K562 (cell line): ENCODE data around the gene S100A3. TPM values are rescaled to one million over a fixed set of nuclear protein-coding genes. Genes with fewer than 3 reads are reported as not detected.
A peak's percentile ranks its signal among the peaks of the same experiment; 100 is the strongest.

ENCODE experiments used
- BCLAF1 ChIP-seq, 2 experiments: fragments of 450-650 bp in 1 of 2; IDR thresholded peaks; 2 replicates each; pipeline ENCODE4 v1.6.1; 2011 to 2017; ENCODE audit warnings: low read depth in 2 of 2, antibody characterized with exemption in 1 of 2, borderline replicate concordance in 1 of 2, low read length in 1 of 2, mild to moderate bottlenecking in 1 of 2, mixed read lengths in 1 of 2; ENCODE audit not compliant: control insufficient read depth in 1 of 2
- CHD1 ChIP-seq: fragments of 200-600 bp; sonication (generic); IDR thresholded peaks from one replicate; pipeline ENCODE4 v1.6.1; 2012; ENCODE audit warnings: mild to moderate bottlenecking, moderate library complexity, low read length, inconsistent platforms
- CTCFL ChIP-seq: IDR thresholded peaks from 2 replicates; pipeline ENCODE4 v1.6.1; 2011; ENCODE audit warnings: borderline replicate concordance, low read depth, mild to moderate bottlenecking, moderate library complexity, low read length; ENCODE audit not compliant: insufficient read depth, poor library complexity, severe bottlenecking
- EWSR1 ChIP-seq: fragments of 450-650 bp; IDR thresholded peaks from 2 replicates; pipeline ENCODE4 v1.6.1; 2018; ENCODE audit warnings: borderline replicate concordance, mild to moderate bottlenecking, low read depth, moderate library complexity; ENCODE audit not compliant: partially characterized antibody
- GATA2 ChIP-seq: sonication (generic); formaldehyde crosslinking; IDR thresholded peaks from 2 replicates; pipeline ENCODE4 v1.4.0; 2020; ENCODE audit warnings: mild to moderate bottlenecking, missing genetic modification reagents
- HMG20B ChIP-seq: fragments of 250-450 bp; sonication (Bioruptor Pico); IDR thresholded peaks from 2 replicates; pipeline ENCODE4 v1.5.0; 2021; ENCODE audit warnings: mild to moderate bottlenecking
- MCM5 ChIP-seq: fragments of 450-650 bp; IDR thresholded peaks from 2 replicates; pipeline ENCODE4 v1.6.1; 2016; ENCODE audit warnings: low read depth
- NEUROD1 ChIP-seq: fragments of 150-350 bp; IDR thresholded peaks from 2 replicates; pipeline ENCODE4 v1.6.1; 2014; ENCODE audit warnings: borderline replicate concordance, low read length, low read depth; ENCODE audit not compliant: partially characterized antibody
- PBX2 ChIP-seq, 2 experiments: IDR thresholded peaks in 1 of 2; conservative IDR thresholded peaks in 1 of 2; 2 replicates each; pipeline ENCODE4 v1.6.1; 2016; ENCODE audit warnings: low read depth in 2 of 2, mild to moderate bottlenecking in 1 of 2, missing compliant biosample characterization in 1 of 2, missing genetic modification characterization in 1 of 2, moderate library complexity in 1 of 2
- PPARD ChIP-seq: fragments of 250-450 bp; sonication (Bioruptor Pico); IDR thresholded peaks from 2 replicates; pipeline ENCODE4 v1.8.0; 2022; ENCODE audit warnings: inconsistent platforms, mild to moderate bottlenecking, moderate library complexity
- SIN3B ChIP-seq: fragments of 450-650 bp; IDR thresholded peaks from 2 replicates; pipeline ENCODE4 v1.6.1; 2017; ENCODE audit warnings: low read depth, mild to moderate bottlenecking, moderate library complexity
- ZBTB1 ChIP-seq: sonication (generic); formaldehyde crosslinking; IDR thresholded peaks from 2 replicates; pipeline ENCODE4 v1.8.1; 2023; ENCODE audit warnings: missing genetic modification reagents, low read depth, mild to moderate bottlenecking, borderline replicate concordance
- ZBTB5 ChIP-seq: fragments of 450-650 bp; IDR thresholded peaks from 2 replicates; pipeline ENCODE4 v1.6.1; 2017; ENCODE audit warnings: antibody characterized with exemption
- ZNF589 ChIP-seq: fragments of 200-800 bp; sonication (Bioruptor generic); IDR thresholded peaks from 2 replicates; pipeline ENCODE4 v1.6.1; 2016; ENCODE audit warnings: low read depth, missing genetic modification characterization, missing compliant biosample characterization
- polyA plus RNA-seq, 8 experiments: library from polyadenylated mRNA; depleted of rRNA in 4 of 8; stranded (reverse) in 5 of 8; unstranded in 3 of 8; fragments of >200 nt; fragmentation: Nextera tagmentation in 2 of 8; fragmentation: Illumina TruSeq in 1 of 8; extraction: Ambion mirVana in 2 of 8; extraction: Trizol in 1 of 8; gene quantifications; 2 replicates each; pipeline versions ENCODE4 v1.2.1 to v1.2.3, GENCODE V29; 2011 to 2014; ENCODE audit warnings: inconsistent platforms in 1 of 8, missing spikeins in 1 of 8
- total RNA-seq, 7 experiments: library from RNA; depleted of rRNA in 6 of 7; stranded (reverse); fragments of >200 nt in 6 of 7; fragmentation: Illumina TruSeq in 2 of 7; extraction: Trizol in 2 of 7; gene quantifications; 2 replicates each; pipeline versions ENCODE4 v1.2.1 to v1.2.3, GENCODE V29; 2011 to 2021; ENCODE audit warnings: low replicate concordance in 1 of 7

Gene S100A3
- total and polyA plus RNA-seq, 9 of the 15 experiments (the other 6 are each of a cell fraction or from before 2014, with no cell fraction given) = 0.08 to 1.7 (median 0.18) TPM; not detected in 4

GRCh38 chr1:153509729-153510354 is 39.2 kb downstream of the S100A3 start (continued):
- TF ChIP-seq BCLAF1 (IDR thresholded peaks at IDR 0.05; ENCODE audit: borderline replicate concordance in 1 of 2, control insufficient read depth in 1 of 2, low read depth in 2 of 2, low read length in 1 of 2) (no peak), SIN3B (no peak), PBX2 (CRISPR knock-in tag; IDR thresholded peaks at IDR 0.05; ENCODE audit: low read depth) (no peak), PBX2 (tag; conservative IDR thresholded peaks at IDR 0.05; ENCODE audit: low read depth) (no peak), CTCFL (peak; percentile 58), ZBTB5 (no peak), EWSR1 (no peak), MCM5 (no peak), ZBTB1 (CRISPR knock-in tag) (no peak), GATA2 (CRISPR knock-in tag) (no peak), ZNF589 (CRISPR knock-in tag) (no peak), PPARD (CRISPR knock-in tag) (no peak), HMG20B (no peak), NEUROD1 (no peak), CHD1 (no peak)
